Sigmoid colon (tissue), 4 donors: ENCODE results near the gene CHAT.

Experiments
- CTCF ChIP-seq, 4 experiments: fragments of 450-650 bp in 3 of 4; fragments of 200-600 bp in 1 of 4; IDR thresholded peaks; one replicate each; pipeline ENCODE4 v1.5.1; 2016 to 2019; ENCODE audit warnings: antibody characterized with exemption in 4 of 4, mild to moderate bottlenecking in 3 of 4, moderate library complexity in 2 of 4
- EP300 ChIP-seq, 4 donors: sonication (generic); formaldehyde crosslinking; IDR thresholded peaks; one replicate each; pipeline ENCODE4 v1.6.1; 2017; ENCODE audit warnings: antibody characterized with exemption in 4 of 4
- POLR2AphosphoS5 ChIP-seq, 4 donors: sonication (generic); formaldehyde crosslinking; IDR thresholded peaks; one replicate each; pipeline ENCODE4 v1.6.1; 2017; ENCODE audit warnings: antibody characterized with exemption in 4 of 4

GRCh38 chr10:49620841-49621378, 7.1 kb downstream of the CHAT start:
- TF ChIP-seq CTCF (IDR thresholded peaks at IDR 0.05): no peak
- TF ChIP-seq POLR2AphosphoS5 (IDR thresholded peaks at IDR 0.05): no peak
- TF ChIP-seq EP300 (IDR thresholded peaks at IDR 0.05): no peak
